Peyer's patch (tissue), 4 donors: ENCODE results near the gene RNF149. TPM values are rescaled to one million over a fixed set of nuclear protein-coding genes. Genes with fewer than 3 reads are reported as not detected.
A peak's percentile ranks its signal among the peaks of the same experiment; 100 is the strongest.

ENCODE experiments used
- DNase-seq, 3 donors: peaks; one replicate each; pipeline ENCODE4 v3.0.0-alpha.2; 2017 to 2019
- H3K27ac ChIP-seq, 4 donors: fragments of 200-600 bp; sonication (generic); one replicate each; pipeline ENCODE4 v1.5.1; 2016 to 2019
- H3K27me3 ChIP-seq, 2 donors: fragments of 200-600 bp; sonication (generic); one replicate each; pipeline ENCODE4 v1.5.1; 2019
- H3K36me3 ChIP-seq, 3 donors: fragments of 200-600 bp; sonication (generic); one replicate each; pipeline ENCODE4 v1.5.1; 2016 to 2019
- H3K4me1 ChIP-seq, 4 donors: fragments of 200-600 bp; sonication (generic); one replicate each; pipeline ENCODE4 v1.5.1; 2016 to 2019
- H3K4me3 ChIP-seq, 4 donors: fragments of 200-600 bp; sonication (generic); 1 replicate in 3 of 4; 2 replicates in 1 of 4; pipeline ENCODE4 v1.5.1; 2016 to 2019; ENCODE audit warnings: mild to moderate bottlenecking in 1 of 4
- H3K9me3 ChIP-seq, 4 donors: fragments of 200-600 bp; sonication (generic); one replicate each; pipeline ENCODE4 v1.5.1; 2016 to 2019; ENCODE audit warnings: mild to moderate bottlenecking in 1 of 4
- CTCF ChIP-seq, 6 experiments: fragments of 450-650 bp in 4 of 6; fragments of 200-600 bp in 2 of 6; sonication (generic) in 1 of 6; IDR thresholded peaks; one replicate each; pipeline ENCODE4 v1.5.1; 2017 to 2019; ENCODE audit warnings: antibody characterized with exemption in 6 of 6, mild to moderate bottlenecking in 3 of 6, moderate library complexity in 1 of 6
- POLR2A ChIP-seq, 2 donors: fragments of 450-650 bp; IDR thresholded peaks; one replicate each; pipeline ENCODE4 v1.5.1; 2017; ENCODE audit warnings: antibody characterized with exemption in 2 of 2, mild to moderate bottlenecking in 2 of 2, moderate library complexity in 2 of 2
- total RNA-seq, 4 donors: library from RNA; depleted of rRNA; stranded (reverse); fragments of >200 nt; gene quantifications; one replicate each; pipeline ENCODE4 v1.1.0, GENCODE V29; 2016

Gene RNF149
- total RNA-seq, 4 donors from 2014 or later: 61.1 to 86.2 (median 70.5) TPM

- peak in 2 of 3 donors; percentile 47 to 70 for DNase-seq
- Histone ChIP-seq H3K27ac (peak overlapping the region in 3 of 4 donors; percentile 13 to 44 (median 17)), H3K4me1 (peaks cover 0 to 23% (median 4%) of the 10 kb centered on the region in 4 donors), H3K36me3 (no peaks in the 10 kb centered on the region), H3K4me3 (no peak overlapping the region), H3K27me3 (no peaks in the 10 kb centered on the region), H3K9me3 (no peaks in the 10 kb centered on the region)
- no peak for TF ChIP-seq POLR2A (IDR thresholded peaks at IDR 0.05)
- no peak for TF ChIP-seq CTCF (IDR thresholded peaks at IDR 0.05)
Observed at GRCh38 chr2:101310834-101311695, 2.6 kb upstream of the RNF149 start.

GRCh38 chr2:101310090-101310833, 1.8 kb upstream of the RNF149 start:
- Histone ChIP-seq H3K4me3 (no peak overlapping the region), H3K27ac (peak overlapping the region in 2 of 4 donors; percentile 17 to 44), H3K9me3 (no peaks in the 10 kb centered on the region), H3K27me3 (no peaks in the 10 kb centered on the region), H3K36me3 (no peaks in the 10 kb centered on the region), H3K4me1 (peaks cover 0 to 31% (median 4%) of the 10 kb centered on the region in 4 donors)
- TF ChIP-seq POLR2A (IDR thresholded peaks at IDR 0.05): no peak
- TF ChIP-seq CTCF (IDR thresholded peaks at IDR 0.05): no peak
- no peak for DNase-seq

GRCh38 chr2:101307950-101308431, 510 bp downstream of the RNF149 start:
- H3K27me3 ChIP-seq: no peaks in the 10 kb centered on the region
- H3K9me3 ChIP-seq: no peaks in the 10 kb centered on the region
- TF ChIP-seq CTCF (IDR thresholded peaks at IDR 0.05): no peak
- TF ChIP-seq POLR2A (IDR thresholded peaks at IDR 0.05): no peak
- H3K27ac ChIP-seq: peak overlapping the region; percentile 92 to 97 (median 92)
- H3K36me3 ChIP-seq: no peaks in the 10 kb centered on the region
- H3K4me3 ChIP-seq: peak overlapping the region; percentile 90 to 95 (median 94)
- peak; percentile 27 to 67 (median 63) for DNase-seq
- H3K4me1 ChIP-seq: peaks cover 0 to 42% (median 4%) of the 10 kb centered on the region in 4 donors

- no peak for TF ChIP-seq CTCF (IDR thresholded peaks at IDR 0.05)
- no peak for TF ChIP-seq POLR2A (IDR thresholded peaks at IDR 0.05)
- H3K9me3 ChIP-seq: no peaks in the 10 kb centered on the region
- H3K36me3 ChIP-seq: peaks cover 0 to 1% (median 0%) of the 10 kb centered on the region in 3 donors
- peak overlapping the region; percentile 92 to 97 (median 92) for H3K27ac ChIP-seq
- H3K4me3 ChIP-seq: peak overlapping the region; percentile 90 to 95 (median 94)
- no peaks in the 10 kb centered on the region for H3K27me3 ChIP-seq
- no peak for DNase-seq
- peaks cover 0 to 45% (median 4%) of the 10 kb centered on the region in 4 donors for H3K4me1 ChIP-seq
Observed at GRCh38 chr2:101307503-101307902, 998 bp downstream of the RNF149 start.

- Histone ChIP-seq H3K4me3 (peak overlapping the region; percentile 90 to 95 (median 94)), H3K27ac (peak overlapping the region; percentile 92 to 97 (median 92)), H3K27me3 (no peaks in the 10 kb centered on the region), H3K36me3 (peaks cover 0 to 3% (median 0%) of the 10 kb centered on the region in 3 donors), H3K4me1 (peaks cover 0 to 43% (median 2%) of the 10 kb centered on the region in 4 donors), H3K9me3 (no peaks in the 10 kb centered on the region)
- TF ChIP-seq POLR2A (IDR thresholded peaks at IDR 0.05): no peak
- no peak for TF ChIP-seq CTCF (IDR thresholded peaks at IDR 0.05)
- DNase-seq: no peak
Observed at GRCh38 chr2:101306410-101306809, 2.1 kb downstream of the RNF149 start.
